Liver (tissue), 9 donors: ENCODE measurements around the gene TNKS2. TPM values are rescaled to one million over a fixed set of nuclear protein-coding genes. Genes with fewer than 3 reads are reported as not detected.
"Not testable (repeated sequence)": the region's sequence is repeated elsewhere in the genome, so short reads cannot be mapped to it uniquely, and the experiment has no call there.

Experiments used
- DNase-seq: peaks from one replicate; pipeline ENCODE4 v3.0.0-alpha.2; 2017; ENCODE audit warnings: low spot score
- H3K27ac ChIP-seq, 2 donors: one replicate each; pipeline ENCODE4 v1.7.0; 2013; ENCODE audit warnings: inconsistent platforms in 2 of 2, low read length in 2 of 2, control low read depth in 1 of 2, low read depth in 1 of 2, mild to moderate bottlenecking in 1 of 2
- H3K27me3 ChIP-seq, 4 donors: one replicate each; pipeline versions ENCODE4 v1.6.1 to v1.7.0; 2013; ENCODE audit warnings: low read length in 3 of 4, inconsistent platforms in 1 of 4, mild to moderate bottlenecking in 1 of 4, moderate library complexity in 1 of 4; ENCODE audit not compliant: control insufficient read depth in 4 of 4, insufficient read depth in 4 of 4
- H3K36me3 ChIP-seq, 4 donors: one replicate each; pipeline versions ENCODE4 v1.6.1 to v1.7.0; 2013; ENCODE audit warnings: low read length in 3 of 4, mild to moderate bottlenecking in 3 of 4, low read depth in 1 of 4, moderate library complexity in 1 of 4; ENCODE audit not compliant: control insufficient read depth in 4 of 4, insufficient read depth in 3 of 4
- H3K4me1 ChIP-seq, 4 donors: one replicate each; pipeline versions ENCODE4 v1.6.1 to v1.7.0; 2013; ENCODE audit warnings: low read length in 3 of 4, mild to moderate bottlenecking in 3 of 4, moderate library complexity in 1 of 4; ENCODE audit not compliant: control insufficient read depth in 4 of 4, insufficient read depth in 4 of 4
- H3K4me3 ChIP-seq, 3 donors: one replicate each; pipeline versions ENCODE4 v1.6.1 to v1.7.0; 2013; ENCODE audit warnings: low read length in 3 of 3, control low read depth in 1 of 3, low read depth in 1 of 3, mild to moderate bottlenecking in 1 of 3
- H3K9ac ChIP-seq, 2 donors: one replicate each; pipeline ENCODE4 v1.7.0; 2013; ENCODE audit warnings: low read length in 2 of 2, mild to moderate bottlenecking in 2 of 2, moderate library complexity in 2 of 2, control low read depth in 1 of 2, low read depth in 1 of 2
- H3K9me3 ChIP-seq, 4 donors: one replicate each; pipeline versions ENCODE4 v1.6.1 to v1.7.0; 2013; ENCODE audit warnings: low read length in 3 of 4; ENCODE audit not compliant: control insufficient read depth in 4 of 4
- CTCF ChIP-seq: fragments of 150-350 bp; IDR thresholded peaks from 2 replicates; pipeline ENCODE4 v1.5.1; 2017; ENCODE audit warnings: improper control_type of control experiment, low read depth, low read length; ENCODE audit not compliant: missing input control
- GABPA ChIP-seq, 2 donors: IDR thresholded peaks in 1 of 2; conservative IDR thresholded peaks in 1 of 2; 2 replicates each; pipeline ENCODE4 v1.6.1; 2016; ENCODE audit warnings: antibody characterized with exemption in 2 of 2, mild to moderate bottlenecking in 1 of 2, moderate library complexity in 1 of 2
- HNF4G ChIP-seq: IDR thresholded peaks from 2 replicates; pipeline ENCODE4 v1.6.1; 2016; ENCODE audit warnings: antibody characterized with exemption
- MAX ChIP-seq: IDR thresholded peaks from 2 replicates; pipeline ENCODE4 v1.6.1; 2016; ENCODE audit warnings: antibody characterized with exemption
- NR2F2 ChIP-seq: IDR thresholded peaks from 2 replicates; pipeline ENCODE4 v1.6.1; 2016; ENCODE audit warnings: antibody characterized with exemption
- RAD21 ChIP-seq, 2 donors: IDR thresholded peaks; 2 replicates each; pipeline ENCODE4 v1.6.1; 2016; ENCODE audit warnings: antibody characterized with exemption in 2 of 2, mild to moderate bottlenecking in 2 of 2
- RXRA ChIP-seq, 2 donors: IDR thresholded peaks; 2 replicates each; pipeline ENCODE4 v1.6.1; 2017 to 2018; ENCODE audit warnings: antibody characterized with exemption in 2 of 2, mild to moderate bottlenecking in 1 of 2
- SP1 ChIP-seq: IDR thresholded peaks from 2 replicates; pipeline ENCODE4 v1.6.1; 2018; ENCODE audit warnings: antibody characterized with exemption, mild to moderate bottlenecking
- TAF1 ChIP-seq: conservative IDR thresholded peaks from 2 replicates; pipeline ENCODE4 v1.6.1; 2016; ENCODE audit warnings: antibody characterized with exemption, mild to moderate bottlenecking
- YY1 ChIP-seq: IDR thresholded peaks from 2 replicates; pipeline ENCODE4 v1.6.1; 2016; ENCODE audit warnings: antibody characterized with exemption, mild to moderate bottlenecking
- WGBS: extraction: QIAGEN DNeasy Blood & Tissue Kit; methylation state at CpG from one replicate; pipeline ENCODE4 v1.1.7; 2013; 5-methylcytosine and 5-hydroxymethylcytosine counted together
- polyA plus RNA-seq, 2 donors: library from polyadenylated mRNA; stranded (reverse) in 1 of 2; unstranded in 1 of 2; fragments of 200-250 nt in 1 of 2; fragments of >200 nt in 1 of 2; fragmentation: Nextera tagmentation in 1 of 2; extraction: Ambion mirVana in 1 of 2; gene quantifications; one replicate each; pipeline versions ENCODE4 v1.2.1 to v1.2.3, GENCODE V29; 2013 to 2015
- total RNA-seq, 2 donors: library from RNA; depleted of rRNA; stranded (reverse); fragments of >200 nt; gene quantifications; one replicate each; pipeline ENCODE4 v1.2.3, GENCODE V29; 2014
- TF ChIP-seq, protein P1 (sequence below): IDR thresholded peaks from 2 replicates; pipeline ENCODE4 v1.6.1; 2016; ENCODE audit warnings: antibody characterized with exemption, mild to moderate bottlenecking
- TF ChIP-seq, protein P2 (sequence below): IDR thresholded peaks from 2 replicates; pipeline ENCODE4 v1.6.1; 2016; ENCODE audit warnings: antibody characterized with exemption
- donor health status: healthy.
- donor health status: healthy.
- donor health status: healthy.
- donor health status: healthy.
- donor health status: healthy.

The TNKS2 gene
- total RNA-seq (10 to 100 TPM; 29.8 to 30.7 TPM), polyA plus RNA-seq (1 to 10 TPM; 5.2 to 6.7 TPM)

GRCh38 chr10:91797874-91798648 is at the start of gene TNKS2:
TNKS2 (plus strand) TSS chr10:91798426; CDS start chr10:91798691, 265 bp downstream.
- under 1% methylated on average over 64 of the region's 64 CpGs for WGBS
- Histone ChIP-seq H3K4me3 (peak within 1 kb of the TSS; percentile 76 to 95 (median 86)), H3K36me3 (peaks cover 0 to 1% (median 0%) of the 10 kb centered on the region in 4 donors), H3K9ac (peak within 1 kb of the TSS; percentile 95 to 98), H3K27me3 (no peaks in the 10 kb centered on the region), H3K27ac (peak within 1 kb of the TSS; percentile 91 to 94), H3K9me3 (no peaks in the 10 kb centered on the region), H3K4me1 (peaks cover under 1 to 32% (median 20%) of the 10 kb centered on the region in 4 donors)
- DNase-seq, result peak; percentile 93
- TF ChIP-seq MAX (peak; percentile 9), RXRA (IDR thresholded peaks at IDR 0.05) (no peak), GABPA (IDR thresholded peaks at IDR 0.05 in 1 of 2, conservative IDR thresholded peaks at IDR 0.05 in 1 of 2) (peak in 1 of 2 donors; percentile 50), SP1 (peak; percentile 27), HNF4G (no peak), YY1 (peak; percentile 95), NR2F2 (no peak), TAF1 (peak; percentile 34), RAD21 (IDR thresholded peaks at IDR 0.05) (no peak), CTCF (no peak)
- TF ChIP-seq, protein P1, sequence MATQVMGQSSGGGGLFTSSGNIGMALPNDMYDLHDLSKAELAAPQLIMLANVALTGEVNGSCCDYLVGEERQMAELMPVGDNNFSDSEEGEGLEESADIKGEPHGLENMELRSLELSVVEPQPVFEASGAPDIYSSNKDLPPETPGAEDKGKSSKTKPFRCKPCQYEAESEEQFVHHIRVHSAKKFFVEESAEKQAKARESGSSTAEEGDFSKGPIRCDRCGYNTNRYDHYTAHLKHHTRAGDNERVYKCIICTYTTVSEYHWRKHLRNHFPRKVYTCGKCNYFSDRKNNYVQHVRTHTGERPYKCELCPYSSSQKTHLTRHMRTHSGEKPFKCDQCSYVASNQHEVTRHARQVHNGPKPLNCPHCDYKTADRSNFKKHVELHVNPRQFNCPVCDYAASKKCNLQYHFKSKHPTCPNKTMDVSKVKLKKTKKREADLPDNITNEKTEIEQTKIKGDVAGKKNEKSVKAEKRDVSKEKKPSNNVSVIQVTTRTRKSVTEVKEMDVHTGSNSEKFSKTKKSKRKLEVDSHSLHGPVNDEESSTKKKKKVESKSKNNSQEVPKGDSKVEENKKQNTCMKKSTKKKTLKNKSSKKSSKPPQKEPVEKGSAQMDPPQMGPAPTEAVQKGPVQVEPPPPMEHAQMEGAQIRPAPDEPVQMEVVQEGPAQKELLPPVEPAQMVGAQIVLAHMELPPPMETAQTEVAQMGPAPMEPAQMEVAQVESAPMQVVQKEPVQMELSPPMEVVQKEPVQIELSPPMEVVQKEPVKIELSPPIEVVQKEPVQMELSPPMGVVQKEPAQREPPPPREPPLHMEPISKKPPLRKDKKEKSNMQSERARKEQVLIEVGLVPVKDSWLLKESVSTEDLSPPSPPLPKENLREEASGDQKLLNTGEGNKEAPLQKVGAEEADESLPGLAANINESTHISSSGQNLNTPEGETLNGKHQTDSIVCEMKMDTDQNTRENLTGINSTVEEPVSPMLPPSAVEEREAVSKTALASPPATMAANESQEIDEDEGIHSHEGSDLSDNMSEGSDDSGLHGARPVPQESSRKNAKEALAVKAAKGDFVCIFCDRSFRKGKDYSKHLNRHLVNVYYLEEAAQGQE, result peak; percentile 52
- TF ChIP-seq, protein P2, sequence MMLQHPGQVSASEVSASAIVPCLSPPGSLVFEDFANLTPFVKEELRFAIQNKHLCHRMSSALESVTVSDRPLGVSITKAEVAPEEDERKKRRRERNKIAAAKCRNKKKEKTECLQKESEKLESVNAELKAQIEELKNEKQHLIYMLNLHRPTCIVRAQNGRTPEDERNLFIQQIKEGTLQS, result no peak

- DNase-seq, H3K9ac ChIP-seq, H3K27ac ChIP-seq, H3K27me3 ChIP-seq, H3K9me3 ChIP-seq, H3K4me3 ChIP-seq, H3K36me3 ChIP-seq: not testable (repeated sequence)
- WGBS, result 93% methylated on average over 20 of the region's 20 CpGs
- peaks cover 0 to 10% (median 6%) of the 10 kb centered on the region in 4 donors for H3K4me1 ChIP-seq
Observed at GRCh38 chr10:91749592-91749991, 48.6 kb upstream of the TNKS2 start.
